Measurements from ENCODE around the gene DTD1.

The DTD1 gene

GRCh38 chr20:18615020-18615650 lies 27.3 kb downstream of the DTD1 start:
- DNase-seq (ENCODE audit: low spot score) = no peak

DNA sequence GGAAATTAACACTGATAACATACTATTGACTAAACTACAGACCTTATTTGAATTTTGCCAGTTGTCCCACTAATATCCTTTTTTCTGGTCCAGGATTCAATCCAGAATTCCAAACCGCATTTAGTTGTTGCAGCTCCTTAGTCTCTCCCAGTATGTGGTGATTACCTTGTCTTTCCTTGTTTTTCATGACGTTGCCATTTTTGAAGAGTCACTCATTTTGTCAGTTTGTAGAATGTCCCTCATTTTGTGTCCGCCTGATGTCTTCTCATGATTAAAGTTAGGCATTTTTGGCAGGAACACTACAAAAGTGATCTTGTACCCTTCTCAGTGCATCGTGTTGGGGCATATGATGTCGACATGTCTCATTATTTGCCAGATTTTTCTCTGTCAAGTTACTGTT lies 33.1 kb downstream of the DTD1 start:
- no peak for DNase-seq (ENCODE audit: low spot score)

DNA sequence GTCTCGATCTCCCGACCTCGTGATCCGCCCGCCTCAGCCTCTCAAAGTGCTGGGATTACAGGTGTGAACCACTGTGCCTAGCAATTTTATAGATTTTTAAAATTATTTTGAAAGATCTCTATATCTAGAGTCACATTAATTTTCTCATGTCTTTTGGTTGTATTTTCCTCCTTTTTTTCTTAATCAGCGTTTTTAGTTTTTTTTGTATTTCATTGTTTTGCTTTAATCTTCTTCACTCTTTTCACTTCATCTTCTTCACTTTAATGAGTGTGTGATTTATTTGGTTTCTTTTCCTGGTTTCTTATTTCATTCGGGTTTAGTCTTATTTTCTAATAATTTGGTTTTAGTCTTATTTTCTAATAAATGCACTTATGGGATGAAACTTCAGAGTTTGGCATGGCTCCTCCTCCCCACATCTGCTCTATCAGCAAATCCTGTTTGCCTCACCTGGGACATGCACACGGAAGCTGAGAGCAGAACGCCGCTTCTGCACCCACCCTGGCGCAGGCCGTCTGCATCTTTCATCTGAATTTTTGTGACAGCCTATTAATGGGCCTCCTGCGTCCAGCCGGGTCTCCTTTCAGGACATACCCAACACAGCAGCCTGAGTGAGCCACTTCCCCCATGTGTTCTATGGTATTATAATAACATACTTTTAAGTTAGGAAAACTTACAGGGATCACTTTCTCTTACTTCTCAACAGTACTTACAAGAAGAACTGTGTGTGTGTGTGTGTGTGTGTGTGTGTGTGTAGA lies 35.5 kb downstream of the DTD1 start:
- no peak for DNase-seq (ENCODE audit: low spot score)

- no peak for DNase-seq (ENCODE audit: low spot score)
Observed at GRCh38 chr20:18624948-18625347, 37.1 kb downstream of the DTD1 start.

- DNase-seq (ENCODE audit: low spot score) = no peak
Observed at GRCh38 chr20:18625907-18626655, 38.2 kb downstream of the DTD1 start.

DNA sequence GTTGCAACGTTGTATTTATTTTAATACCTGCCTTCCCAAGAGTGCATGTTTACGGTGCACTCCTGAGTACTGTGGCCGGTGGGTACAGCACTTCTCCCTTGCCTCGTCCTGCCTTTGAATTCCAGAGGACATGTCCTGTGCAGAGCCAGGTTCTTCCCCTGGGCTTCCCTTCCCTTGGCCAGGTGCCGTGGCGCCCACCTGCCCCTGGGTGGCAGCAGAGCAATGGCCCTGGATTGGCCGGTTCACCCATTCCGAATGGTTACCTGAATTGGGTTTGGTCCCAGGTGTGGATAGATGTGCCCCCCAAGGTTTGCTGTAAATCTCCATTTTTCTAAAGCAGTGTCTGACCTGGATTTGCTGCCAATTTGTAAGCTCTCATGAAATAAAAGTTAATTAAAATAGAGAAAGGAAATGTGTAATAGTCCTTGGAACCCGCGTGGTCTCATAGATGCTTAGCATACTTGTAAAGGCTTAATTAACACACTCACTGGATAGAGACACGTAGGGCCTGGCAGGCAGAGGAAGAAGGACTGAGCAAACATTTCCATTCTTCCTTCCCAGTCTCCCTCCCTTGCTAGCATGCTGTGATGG lies 40.6 kb downstream of the DTD1 start:
- DNase-seq (ENCODE audit: low spot score) = no peak

DNA sequence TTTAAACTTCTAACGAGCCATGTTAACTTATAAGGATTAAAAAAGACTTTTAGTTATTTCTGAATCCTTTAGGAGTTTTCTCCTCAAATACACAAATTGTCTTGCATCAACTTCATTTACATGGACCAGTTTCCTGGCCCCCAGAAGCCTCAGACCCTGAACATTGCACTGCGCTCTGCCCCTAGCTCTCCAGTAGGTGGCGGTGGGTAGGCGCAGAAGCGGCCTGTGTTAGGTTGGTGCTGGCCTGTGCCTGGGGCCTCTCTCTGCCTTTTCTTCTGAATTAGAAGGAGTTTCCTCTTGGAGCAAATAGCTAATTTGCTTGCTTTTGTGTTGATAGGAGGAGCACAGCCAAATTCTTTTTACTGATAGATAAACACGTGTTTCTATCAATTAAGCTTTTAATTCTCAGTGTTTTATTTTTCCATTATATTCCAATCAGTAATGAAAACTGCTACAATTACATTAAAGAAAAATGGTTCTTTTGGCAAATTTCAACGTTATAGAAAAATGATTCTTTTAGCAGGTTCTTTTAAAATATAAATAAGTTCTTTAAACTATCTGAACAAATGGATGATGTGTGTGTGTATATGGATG lies 44.4 kb downstream of the DTD1 start:
- peak; percentile 78 for DNase-seq (ENCODE audit: low spot score)

DNA sequence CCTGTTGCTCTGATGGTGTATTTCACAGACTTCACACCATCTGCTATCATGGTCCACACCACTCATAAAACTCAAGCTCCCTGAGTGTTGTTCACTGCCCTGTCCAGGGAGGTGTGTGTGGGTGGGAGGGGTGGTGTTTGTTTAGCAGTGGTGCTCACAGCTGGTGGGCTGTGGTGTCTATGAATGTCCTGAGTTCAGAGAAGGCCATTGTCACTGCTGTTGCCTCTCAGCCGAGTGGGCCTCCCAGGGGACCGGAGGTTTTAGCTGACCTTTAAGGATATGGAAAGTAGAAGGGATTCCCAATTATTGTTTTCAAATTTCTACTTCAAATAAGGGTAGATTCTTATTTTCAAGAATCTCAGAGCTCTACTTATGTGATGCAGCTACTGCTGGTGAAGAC lies 45.6 kb downstream of the DTD1 start:
- DNase-seq (ENCODE audit: low spot score) = no peak

- no peak for DNase-seq (ENCODE audit: low spot score)
Observed at GRCh38 chr20:18634501-18634900, 46.6 kb downstream of the DTD1 start.

- no peak for DNase-seq (ENCODE audit: low spot score)
Observed at GRCh38 chr20:18635380-18635779, 47.5 kb downstream of the DTD1 start.

DNA sequence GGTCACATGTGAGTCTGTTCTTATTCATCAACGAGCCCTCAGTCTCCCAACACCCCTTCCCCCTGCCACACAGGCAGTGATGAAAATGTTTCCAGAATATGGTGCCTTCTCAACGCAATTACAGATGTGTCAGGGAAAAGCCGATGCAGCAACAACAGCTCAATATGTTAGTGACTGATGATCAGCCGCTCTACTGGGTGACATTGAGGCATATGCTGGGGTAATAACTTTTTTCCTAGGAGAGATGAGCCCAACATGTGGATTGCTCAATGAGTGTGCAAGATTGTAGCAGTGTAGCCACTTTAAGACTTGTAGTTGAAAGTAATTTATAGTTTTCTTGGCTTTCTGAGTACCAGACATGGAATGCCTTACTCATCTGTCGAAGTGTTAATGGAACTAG lies 49.4 kb downstream of the DTD1 start:
- no peak for DNase-seq (ENCODE audit: low spot score)

- no peak for DNase-seq (ENCODE audit: low spot score)
Observed at GRCh38 chr20:18638768-18639167, 50.9 kb downstream of the DTD1 start.

DNA sequence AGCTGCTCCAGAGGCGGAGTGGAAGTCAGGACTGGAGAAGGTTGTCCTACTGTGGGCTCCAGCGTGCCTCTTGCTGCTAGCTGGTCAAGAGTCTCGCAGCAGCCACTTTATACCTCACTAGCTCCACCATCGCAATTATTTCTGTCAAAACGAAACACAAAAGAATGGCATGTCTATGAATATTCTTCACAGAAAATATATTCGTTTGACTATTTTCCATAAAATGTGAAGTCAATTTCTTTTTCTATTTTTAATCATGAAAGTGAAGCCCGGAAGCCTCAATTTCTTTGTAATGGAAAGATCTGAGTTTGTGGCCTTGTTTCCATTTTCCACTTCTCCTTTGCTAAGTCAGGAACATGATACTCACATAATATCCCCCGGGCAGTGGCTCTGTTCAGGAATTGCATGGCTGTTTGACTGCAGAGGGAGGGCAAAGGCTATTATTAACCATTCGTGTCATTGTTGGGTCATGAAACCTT lies 51.7 kb downstream of the DTD1 start:
- no peak for DNase-seq (ENCODE audit: low spot score)

DNA sequence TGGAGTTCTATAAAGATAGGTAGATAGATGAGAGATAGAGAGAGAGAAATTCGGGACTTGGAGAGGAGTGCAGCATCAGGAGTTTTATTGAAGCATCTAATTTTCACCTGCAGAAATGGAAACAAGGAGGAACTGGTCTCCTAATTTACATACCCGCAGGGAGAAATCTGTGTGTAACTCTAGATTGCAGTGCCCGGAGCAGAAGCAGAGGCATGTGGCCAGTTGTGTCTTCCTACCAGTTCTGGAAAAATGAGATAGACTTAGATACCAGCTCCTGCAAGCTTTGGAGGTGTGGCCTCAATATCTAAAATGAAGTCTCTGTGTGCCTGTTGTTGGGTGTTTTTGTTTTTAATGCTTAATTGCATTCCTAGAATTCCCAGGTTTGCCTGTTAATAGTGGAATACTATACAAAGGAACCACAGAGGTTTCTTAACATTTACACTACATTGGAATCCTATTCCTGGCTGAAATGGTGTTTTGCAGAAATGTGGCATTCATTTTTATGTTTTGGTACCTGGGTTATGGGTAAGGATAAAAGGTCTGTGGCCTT lies 57.4 kb downstream of the DTD1 start:
- DNase-seq (ENCODE audit: low spot score) = no peak

GRCh38 chr20:18645851-18646250 lies 58.0 kb downstream of the DTD1 start:
- no peak for DNase-seq (ENCODE audit: low spot score)

DNA sequence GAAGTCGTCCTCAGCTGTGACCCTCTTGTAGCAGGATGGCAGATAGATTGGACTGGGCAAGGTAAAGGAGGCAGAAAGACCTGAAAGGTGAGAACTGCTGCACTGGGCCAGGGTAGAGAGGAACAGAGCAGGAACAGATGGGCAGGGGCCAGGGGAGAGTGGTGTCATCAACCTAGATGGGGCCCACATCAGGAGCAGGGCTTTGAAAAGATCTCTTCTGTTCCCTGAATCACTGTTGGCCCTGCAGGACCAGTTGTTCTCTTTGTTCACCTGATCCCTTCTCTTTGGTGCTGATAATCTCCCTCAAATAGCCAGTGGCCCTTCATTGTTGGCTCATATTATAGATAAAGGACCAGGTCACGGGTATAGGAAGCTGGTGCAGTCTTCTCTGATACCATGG lies 59.9 kb downstream of the DTD1 start:
- DNase-seq (ENCODE audit: low spot score) = no peak

DNA sequence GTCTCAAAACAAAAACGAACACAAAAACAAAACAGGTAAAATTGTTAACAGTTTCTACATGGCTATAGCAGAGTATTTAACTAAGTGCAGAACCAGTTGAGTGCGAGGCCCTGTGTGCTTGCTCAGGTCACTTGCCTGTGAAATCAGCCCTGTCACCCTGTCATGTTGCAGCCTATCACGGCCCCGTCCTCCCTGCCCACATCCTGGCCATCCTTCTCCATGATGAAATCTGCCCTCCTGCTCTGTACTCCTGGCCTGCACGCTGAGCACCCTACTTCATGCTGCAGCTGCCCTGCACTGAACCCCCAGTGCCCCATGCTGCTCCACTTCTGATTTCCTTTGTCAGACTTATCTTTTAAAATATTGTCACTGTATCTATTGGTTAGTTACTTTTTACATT lies 62.4 kb downstream of the DTD1 start:
- no peak for DNase-seq (ENCODE audit: low spot score)

DNA sequence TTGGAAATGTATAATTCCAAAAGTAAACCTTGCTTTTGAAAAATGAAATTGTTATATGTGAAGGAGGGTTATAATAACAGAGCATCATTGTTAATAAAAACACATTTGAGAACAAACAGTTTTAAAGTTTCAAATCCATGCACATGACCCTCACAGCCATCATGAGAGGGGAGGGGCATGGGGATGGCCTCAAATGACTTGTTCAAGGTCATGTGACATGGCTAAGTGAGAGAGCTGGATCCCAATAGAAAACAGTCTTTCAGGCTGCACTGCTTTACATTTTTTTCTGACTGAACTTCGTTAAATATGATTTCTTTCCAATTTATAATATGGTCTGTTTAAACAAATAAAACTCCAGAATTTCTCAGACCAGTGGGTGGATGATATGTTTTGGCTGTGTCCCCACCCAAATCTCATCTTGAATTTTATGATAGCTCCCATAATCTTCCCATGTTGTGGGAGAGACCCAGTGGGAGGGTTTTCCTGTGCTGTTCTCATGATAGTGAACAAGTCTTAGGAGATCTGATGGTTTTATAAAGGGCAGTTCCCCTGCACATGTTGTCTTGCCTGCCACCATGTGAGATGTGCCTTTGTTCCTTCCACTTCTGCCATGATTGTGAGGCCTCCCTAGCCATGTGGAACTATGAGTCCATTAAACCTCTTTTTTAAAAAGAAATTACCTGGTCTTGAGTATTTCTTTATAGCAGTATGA lies 66.0 kb downstream of the DTD1 start:
- DNase-seq (ENCODE audit: low spot score) = no peak

- no peak for DNase-seq (ENCODE audit: low spot score)
Observed at GRCh38 chr20:18654448-18654773, 66.6 kb downstream of the DTD1 start.

- DNase-seq (ENCODE audit: low spot score) = no peak
Observed at GRCh38 chr20:18657575-18657974, 69.7 kb downstream of the DTD1 start.

DNA sequence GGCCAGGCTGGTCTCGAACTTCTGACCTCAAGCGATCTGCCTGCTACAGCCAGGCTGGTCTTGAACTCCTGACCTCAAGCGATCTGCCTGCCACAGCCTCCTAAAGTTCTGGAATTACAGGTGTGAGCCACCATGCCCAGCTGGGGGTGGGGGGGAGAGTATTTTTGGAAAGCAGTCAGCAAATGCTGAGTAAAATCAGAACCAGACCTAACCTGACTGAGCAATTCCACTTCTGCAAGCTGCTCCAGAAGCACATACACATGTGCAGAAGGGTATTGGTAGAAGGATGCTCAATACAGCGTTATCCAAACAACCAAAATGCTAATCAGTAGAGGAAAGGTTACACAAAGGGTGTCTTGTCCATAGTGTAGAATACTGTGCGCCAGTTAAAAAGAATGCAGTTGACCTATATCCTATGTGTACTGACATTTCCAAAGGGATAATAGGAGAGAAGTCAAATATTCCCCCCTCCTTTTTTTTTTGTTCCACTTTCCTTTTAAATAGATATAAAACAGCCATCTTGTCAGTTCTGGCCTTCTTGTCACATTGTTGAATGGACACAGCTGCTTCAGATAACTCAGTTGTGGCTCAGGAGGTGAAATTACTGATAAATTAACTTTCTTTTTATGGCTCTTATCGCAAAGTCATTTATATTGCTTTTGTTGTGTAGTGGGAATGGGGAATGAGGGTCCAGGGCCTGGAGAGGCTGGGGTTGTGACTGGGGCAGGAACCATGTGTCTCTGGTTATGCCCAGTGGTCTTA lies 74.6 kb downstream of the DTD1 start:
- no peak for DNase-seq (ENCODE audit: low spot score)

All from left forelimb (tissue), 1 donor.